ENCODE results near the gene SMIM14.
A peak's percentile ranks its signal among the peaks of the same experiment; 100 is the strongest.
"Not testable (repeated sequence)": the region's sequence is repeated elsewhere in the genome, so short reads cannot be mapped to it uniquely, and the experiment has no call there.

SMIM14 gene

GRCh38 chr4:39591290-39591689, 47.4 kb downstream of the SMIM14 start:
- DNase-seq = no peak

DNA sequence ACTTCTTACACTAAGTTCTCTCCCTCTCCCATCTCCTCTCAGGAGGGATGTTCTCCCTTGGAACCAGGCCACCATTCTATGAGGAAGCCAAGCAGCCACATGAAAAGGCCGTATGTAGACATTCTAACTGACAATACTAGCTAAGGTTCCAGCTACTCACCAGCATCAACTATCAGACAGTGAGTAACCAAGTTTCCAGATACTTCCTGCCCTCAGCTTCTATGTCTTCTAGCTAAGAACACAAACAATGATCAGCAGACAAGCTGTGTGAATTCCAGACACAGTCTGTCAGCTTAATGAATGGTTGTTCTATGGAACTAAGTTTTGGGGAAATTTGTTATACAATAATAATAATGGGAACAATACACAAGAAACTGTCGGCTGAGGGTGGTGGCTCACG, 50.8 kb downstream of the SMIM14 start:
- DNase-seq = peak; percentile 55

DNA sequence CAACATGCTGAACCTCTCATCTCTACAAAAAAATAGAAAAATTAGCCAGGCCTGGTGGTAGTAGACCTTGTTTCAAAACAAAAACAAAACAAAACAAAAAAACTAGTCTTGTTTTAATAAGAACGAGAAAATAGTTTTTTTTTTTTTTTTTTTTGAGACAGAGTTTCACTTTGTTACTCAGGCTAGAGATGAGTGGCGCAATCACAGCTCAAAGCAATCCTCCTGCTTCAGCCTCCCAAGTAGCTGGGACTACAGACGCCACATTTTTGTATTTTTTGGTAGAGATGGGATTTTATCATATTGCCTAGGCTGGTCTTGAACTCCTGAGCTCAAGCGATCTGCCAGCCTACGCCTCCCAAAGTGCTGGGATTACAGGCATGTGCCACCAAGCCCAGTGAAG, 63.7 kb downstream of the SMIM14 start:
- DNase-seq = no peak

- DNase-seq = no peak
These were observed 67.2 kb downstream of the SMIM14 start for GRCh38 chr4:39571504-39571903.

DNA sequence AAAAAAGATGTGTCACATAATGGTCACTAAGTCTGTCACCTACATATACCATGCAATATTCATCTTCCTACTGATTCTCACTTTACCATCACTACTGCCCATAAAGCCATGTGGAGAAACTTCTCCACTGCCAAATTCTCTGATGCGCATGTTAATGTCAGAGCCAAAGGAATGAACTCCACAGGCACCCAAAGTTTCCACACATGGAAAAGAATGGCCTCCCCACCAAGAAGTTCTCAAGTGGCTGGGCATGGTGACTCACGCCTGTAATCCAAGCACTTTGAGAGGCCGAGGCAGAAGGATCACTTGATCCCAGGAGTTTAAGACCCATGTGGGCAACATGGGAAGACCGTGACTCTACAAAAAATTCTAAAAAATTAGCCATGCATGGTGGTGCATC, 67.6 kb downstream of the SMIM14 start:
- DNase-seq = peak; percentile 18

DNA sequence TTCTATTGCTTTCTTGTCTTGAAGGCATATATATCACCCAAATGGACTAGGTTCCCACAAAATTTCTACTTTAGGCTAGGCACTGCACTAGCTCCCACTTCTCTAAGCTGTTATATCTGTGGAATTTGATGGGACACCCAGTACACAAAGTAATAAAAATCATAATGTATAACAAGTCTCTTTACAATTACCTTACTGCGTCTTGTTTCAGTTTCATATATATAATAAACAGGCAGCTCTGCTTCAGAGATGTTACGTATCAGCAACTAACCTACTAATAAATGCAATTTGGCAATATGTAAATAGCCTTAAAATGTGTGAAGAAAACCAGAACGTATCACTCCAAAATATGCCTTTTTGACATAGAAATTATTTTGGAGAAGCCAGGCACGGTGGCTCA, 69.5 kb downstream of the SMIM14 start:
- no peak for DNase-seq

DNA sequence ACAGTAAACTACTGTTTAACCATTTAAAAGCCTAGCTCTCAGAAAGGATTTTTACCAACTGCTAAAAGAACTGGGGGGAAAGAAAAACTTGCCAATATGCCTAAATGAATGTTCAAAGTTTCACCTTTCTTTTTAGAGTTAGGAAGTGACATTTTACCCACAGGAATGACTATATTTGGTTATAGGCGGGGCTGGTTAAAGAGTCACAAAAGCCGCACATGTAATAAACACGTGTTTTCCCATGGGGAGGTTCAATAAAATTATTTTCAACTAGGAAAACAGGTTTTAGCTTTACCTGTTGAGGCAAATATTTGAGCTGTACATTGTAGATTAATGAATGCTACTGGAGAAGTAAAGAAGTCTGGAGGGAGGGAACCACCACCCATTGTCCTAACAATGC, 69.9 kb downstream of the SMIM14 start:
- DNase-seq = no peak

DNA sequence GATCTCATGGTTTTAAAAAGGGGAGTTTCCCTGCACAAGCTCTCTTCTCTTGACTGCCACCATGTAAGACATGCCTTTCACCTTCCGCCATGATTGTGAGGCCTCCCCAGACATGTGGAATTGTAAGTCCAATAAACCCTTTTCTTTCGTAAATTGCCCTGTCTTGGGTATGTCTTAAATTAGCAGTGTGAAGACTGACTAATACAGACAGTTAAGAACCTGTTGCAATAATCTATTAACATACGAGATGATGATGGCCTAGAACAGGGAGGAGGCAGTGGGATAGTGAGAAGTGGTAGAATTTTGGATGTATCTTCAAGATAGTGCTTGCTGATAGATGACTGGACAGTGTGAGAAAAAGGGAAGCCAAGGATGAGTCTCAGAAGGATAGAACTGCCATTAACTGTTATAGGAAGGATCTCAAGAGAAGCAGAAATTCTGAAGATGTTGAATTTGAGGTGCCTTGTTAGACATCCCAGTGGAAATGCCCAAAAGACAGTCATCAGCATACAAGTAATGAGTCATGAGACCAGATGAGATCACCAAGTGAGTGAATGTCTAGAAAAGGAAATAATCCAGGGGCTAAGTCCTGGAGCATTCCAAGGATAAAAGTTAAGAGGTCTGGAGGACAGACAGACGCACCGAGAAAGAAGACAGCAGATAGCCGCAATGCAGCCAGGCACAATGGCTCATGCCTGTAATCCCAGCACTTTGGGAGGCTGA, 72.6 kb downstream of the SMIM14 start:
- DNase-seq = peak; percentile 89

GRCh38 chr4:39563346-39563847, 75.3 kb downstream of the SMIM14 start:
- no peak for DNase-seq

GRCh38 chr4:39562792-39563191, 75.9 kb downstream of the SMIM14 start:
- no peak for DNase-seq

DNA sequence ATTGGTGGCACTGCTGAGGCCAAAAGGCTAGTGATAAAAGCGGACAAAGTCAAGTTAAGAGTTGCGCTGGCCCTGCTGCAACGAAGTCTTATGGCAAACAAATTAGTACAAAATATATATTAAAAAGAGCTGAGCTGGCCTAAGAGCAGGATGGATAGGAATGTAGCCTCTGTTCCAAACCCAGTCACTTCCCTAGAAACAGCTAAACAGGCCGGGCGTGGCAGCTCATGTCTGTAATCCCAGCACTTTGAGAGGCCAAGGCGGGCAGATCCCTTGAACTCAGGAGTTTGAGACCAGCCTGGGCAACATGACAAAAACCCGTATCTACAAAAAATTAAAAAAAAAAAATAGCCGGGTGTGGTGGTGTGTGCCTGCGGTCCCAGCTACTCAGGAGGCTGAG, 79.0 kb downstream of the SMIM14 start:
- DNase-seq = no peak

- no peak for DNase-seq
These were observed 83.2 kb downstream of the SMIM14 start for GRCh38 chr4:39555472-39555871.

DNA sequence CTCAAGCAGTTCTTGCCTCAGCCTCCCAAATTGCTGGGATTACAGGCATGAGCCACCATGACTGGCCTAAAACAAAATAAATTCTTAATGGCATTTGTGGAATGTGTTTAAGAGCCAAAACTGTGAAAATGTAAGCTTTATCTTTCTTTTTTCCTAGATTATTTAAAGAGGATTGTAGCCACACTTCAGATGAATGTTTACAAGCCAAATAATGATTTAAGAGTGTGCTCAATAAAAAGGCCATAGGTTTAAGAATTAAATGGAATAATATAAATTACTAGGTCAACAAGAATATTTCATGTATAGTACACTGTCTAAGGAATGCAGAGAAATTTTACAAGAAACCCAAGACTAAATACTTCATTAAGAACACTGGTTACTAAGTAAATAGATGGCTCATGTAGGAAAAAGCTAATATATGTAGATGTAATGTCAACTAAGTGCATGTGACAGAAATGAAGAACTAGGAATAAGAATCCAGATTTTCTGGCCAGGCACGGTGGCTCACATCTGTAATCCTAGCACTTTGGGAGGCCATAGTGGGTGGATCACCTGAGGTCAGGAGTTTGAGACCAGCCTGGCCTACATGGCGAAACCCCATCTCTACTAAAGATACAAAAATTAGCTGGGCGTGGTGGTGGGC, 90.1 kb downstream of the SMIM14 start:
- DNase-seq = peak; percentile 28

GRCh38 chr4:39544580-39545315, 93.9 kb downstream of the SMIM14 start:
- no peak for DNase-seq

DNA sequence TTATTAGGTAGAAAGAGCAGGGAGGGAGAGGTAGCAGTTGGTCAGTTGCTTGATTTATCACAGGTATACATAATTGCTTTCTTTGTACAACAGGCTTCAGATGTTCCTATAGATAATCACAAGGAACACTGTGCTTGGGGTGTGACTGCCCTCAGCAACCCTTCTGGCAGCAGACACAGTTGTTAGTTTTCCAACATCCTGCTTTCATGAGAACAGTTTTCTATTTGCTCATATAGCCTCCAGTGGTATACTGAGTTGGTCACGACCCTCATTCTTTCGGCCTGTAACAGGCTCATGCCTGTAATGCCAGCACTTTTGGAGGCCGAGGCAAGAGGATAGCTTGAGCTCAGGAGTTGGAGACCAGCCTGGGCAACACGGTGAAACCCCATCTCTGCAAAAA, 94.6 kb downstream of the SMIM14 start:
- DNase-seq = not testable (repeated sequence)

DNA sequence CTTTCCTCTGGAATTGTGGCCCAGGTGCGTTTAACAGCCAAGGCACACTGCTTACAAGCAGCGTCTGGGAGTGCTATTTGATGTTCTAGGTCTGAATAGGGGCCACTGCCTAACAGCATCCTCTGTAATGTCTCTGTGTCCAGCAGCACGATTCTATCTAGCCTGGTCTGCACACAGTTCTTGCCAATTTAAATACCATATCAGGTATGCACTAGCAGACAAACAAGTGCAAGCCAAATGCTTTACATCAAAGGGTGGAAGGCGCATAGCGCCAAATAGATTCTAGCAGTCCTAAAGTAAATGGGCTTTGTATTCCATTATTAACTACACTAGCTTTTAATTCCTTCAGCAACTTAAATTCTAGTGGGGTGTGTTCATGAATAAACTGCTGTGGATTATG, 95.6 kb downstream of the SMIM14 start:
- no peak for DNase-seq

DNA sequence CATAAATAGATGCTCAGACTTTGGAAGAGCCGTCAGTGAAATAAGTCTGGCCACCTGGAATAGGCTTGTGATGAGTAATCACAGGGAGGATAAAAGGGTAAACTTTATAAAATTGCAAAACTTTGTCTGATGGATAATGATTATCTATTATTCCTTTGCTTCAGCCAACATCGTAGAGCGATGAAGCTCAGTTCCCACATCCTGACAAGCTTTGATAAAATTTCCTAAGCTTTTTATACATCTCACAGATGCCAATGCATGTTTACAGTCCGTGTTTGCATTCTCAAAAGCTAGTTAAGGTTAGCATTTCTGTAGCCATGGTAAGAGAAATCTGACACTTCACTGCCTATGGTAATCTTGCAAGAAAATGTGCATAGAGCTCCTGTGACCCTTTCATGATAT, 96.1 kb downstream of the SMIM14 start:
- DNase-seq = no peak

GRCh38 chr4:39541987-39542610, 96.6 kb downstream of the SMIM14 start:
- DNase-seq = no peak

GRCh38 chr4:39539089-39539611, 99.5 kb downstream of the SMIM14 start:
- DNase-seq = no peak

DNA sequence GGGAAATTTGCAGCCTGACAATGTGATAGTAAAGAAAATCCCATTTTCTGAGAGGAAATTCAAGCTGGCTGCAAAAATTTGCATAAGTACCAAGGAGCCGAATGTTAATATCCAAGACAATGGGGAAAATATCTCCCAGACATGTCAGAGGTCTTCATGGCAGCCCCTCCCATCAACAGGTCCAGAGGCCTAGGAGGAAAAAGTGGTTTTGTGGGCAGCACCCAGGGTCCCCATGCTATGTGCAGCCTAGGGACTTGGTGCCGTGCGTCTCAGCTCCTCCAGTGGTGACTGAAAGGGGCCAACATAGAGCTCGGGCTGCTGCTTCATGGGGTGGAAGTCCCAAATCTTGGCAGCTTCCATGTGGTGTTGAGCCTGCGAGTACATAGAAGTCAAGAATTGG, 105.1 kb downstream of the SMIM14 start:
- no peak for DNase-seq

DNA sequence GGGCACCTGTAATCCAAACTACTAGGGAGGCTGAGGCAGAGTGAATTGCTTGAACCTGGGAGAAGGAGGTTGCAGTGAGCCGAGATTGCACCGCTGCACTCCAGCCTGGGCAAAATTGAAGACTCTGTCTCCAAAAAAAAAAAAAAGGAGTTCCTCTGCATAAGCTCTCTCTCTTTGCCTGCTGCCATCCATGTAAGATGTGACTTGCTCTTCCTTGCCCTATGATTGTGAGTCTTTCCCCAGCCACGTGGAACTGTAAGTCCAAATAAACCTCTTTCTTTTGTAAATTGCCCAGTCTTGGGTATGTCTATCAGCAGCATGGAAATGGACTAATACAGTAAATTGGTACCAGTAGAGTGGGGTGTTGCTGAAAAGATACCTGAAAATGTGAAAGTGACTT, 106.4 kb downstream of the SMIM14 start:
- not testable (repeated sequence) for DNase-seq

GRCh38 chr4:39530682-39531081, 108.0 kb downstream of the SMIM14 start:
- no peak for DNase-seq

DNA sequence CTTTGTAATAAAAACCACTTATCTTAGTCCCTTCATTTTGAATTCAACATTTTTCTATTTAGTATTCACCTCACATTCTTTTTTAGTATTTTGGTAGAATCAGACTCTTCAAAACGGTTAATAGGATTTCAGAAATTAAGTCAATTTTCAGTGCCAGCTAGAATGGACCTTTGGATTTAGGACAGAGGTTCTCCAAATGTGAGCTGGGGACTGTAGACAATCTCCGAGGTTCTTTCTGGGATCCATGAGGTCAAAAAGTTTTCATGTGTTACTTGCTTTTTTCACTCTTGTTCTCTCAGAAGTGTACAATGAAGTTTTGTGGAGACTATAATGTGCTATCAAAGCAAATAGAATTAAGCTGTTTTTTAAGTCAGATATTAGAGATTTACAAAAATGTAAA, 109.1 kb downstream of the SMIM14 start:
- no peak for DNase-seq
